ENCODE data around the gene SCMH1. TPM values are rescaled to one million over a fixed set of nuclear protein-coding genes. Genes with fewer than 3 reads are reported as not detected.
A peak's percentile ranks its signal among the peaks of the same experiment; 100 is the strongest.

Gene SCMH1
- polyA plus RNA-seq, 3 donors: 35.6 to 37.8 (median 36.6) TPM

DNA sequence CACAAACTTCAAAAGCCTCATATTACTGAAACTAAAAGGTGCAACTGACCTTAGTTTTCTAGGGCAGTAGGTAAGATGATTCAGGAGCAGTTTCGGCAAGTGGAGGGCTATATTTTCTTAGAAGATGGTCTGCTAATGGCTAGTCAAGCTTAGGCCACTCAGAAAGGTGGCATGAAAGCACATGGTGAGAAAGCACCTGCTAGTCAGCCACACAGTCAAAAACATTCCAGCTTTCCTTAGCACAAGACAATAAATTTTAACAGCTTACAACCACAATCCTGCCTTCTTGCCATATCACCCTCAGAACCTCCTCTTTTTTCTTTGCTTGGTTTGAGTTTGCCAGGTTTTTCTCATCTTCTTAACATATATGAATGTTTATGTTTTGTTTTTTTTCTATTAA, 139.5 kb downstream of the SCMH1 start:
- no peak for DNase-seq (ENCODE audit: low read depth in 3 of 3, low spot score in 2 of 3)

DNA sequence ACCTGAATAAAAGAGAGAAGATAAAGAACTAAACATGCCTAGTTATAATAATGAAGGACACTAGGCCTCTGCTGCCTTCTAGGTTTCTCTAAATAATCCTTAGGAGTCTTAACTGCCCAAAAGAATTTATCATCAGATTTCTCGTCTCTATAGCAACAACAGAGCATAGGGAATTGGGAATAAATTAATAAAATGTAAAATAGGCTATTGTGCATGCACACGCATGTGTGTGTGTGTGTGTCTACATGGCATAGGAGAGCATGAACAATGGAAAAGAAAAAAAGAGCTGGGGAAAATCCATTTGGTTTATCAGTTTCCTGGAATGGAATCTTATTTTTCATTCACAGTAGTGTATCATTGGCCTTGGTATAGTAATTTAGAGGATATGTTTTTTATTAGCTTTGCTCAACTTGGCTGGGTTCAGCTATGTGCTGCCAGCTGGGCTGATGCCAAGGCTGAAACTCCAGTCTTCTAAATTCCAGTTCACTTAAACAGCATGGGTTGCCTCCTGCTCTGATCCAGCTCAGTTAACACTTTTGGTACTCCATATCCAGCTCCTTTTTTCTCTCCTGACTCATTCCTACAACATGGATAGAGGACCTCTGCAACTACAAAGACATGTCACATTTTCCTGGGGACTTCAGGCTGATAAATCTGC, 140.0 kb downstream of the SCMH1 start:
- DNase-seq (ENCODE audit: low read depth in 3 of 3, low spot score in 2 of 3): peak in 1 of 3 donors; percentile 31

DNA sequence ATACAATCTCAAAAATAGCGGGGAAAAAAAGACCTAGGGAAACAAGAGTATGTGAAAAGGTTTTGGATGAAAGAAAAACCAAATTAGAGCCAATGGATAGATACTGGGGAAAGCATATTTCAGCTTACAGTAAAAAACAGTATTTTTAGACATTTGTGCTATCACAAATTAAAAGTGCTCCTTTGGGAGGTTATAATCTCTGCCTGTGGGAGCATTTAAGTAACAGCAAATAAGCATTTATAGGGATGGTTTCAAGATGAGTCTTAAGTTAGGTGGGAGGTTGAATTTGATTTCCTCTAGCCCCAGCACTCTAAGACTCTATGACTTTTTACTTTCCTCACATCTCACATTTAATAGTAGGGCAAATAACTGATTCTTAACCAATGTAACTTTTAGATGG, 141.0 kb downstream of the SCMH1 start:
- no peak for DNase-seq (ENCODE audit: low read depth in 3 of 3, low spot score in 2 of 3)

DNA sequence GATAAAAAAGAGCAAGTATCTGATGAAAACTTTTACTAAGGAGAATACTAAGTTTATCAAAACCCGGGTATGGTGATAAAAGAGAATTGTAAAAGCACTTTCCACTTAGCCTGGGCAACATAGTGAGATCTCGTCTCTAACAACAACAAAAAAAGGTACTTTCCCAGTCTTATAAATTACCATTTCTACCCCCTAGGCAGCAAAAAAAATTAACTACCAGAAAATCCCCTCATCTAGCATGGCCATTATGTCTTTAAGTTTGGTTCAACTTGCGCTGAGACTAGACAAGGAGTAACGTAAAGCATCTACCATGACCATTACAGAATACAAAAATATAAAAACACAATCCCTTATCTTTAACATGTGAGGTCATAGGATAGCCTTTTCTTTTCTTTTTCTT, 141.9 kb downstream of the SCMH1 start:
- DNase-seq (ENCODE audit: low read depth in 3 of 3, low spot score in 2 of 3): no peak

DNA sequence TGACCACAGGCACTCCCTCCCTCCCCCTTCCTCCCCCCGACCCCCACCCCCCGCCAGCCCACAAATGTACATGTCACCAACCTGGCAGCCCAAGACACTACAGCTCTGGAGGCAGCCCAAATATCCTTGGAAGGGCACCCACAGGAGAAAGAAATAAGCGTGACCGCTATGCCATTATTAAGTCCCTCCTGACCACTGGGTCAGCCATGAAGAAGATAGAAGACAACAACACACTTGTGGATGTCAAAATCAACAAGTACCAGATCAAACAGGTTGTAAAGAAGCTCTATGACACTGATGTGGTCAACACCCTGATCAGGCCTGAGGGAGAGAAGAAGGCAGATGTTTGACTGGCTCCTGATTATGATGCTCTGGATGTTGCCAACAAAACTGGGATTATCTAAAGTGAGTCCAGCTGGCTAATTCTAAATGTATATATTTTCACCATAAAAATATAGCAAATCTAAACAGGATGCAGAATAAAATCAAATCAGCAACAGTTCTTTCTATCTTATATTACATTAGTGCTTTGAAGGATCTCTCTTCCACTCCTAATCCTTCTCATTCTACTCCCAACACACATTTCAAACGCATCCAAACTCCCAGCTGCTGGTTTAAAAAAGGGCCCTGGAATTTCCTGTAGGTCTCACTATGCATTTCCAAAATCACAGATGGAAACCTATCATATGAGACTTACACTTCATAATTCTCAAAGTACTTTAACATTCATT, 143.2 kb downstream of the SCMH1 start:
- no peak for DNase-seq (ENCODE audit: low read depth in 3 of 3, low spot score in 2 of 3)

DNA sequence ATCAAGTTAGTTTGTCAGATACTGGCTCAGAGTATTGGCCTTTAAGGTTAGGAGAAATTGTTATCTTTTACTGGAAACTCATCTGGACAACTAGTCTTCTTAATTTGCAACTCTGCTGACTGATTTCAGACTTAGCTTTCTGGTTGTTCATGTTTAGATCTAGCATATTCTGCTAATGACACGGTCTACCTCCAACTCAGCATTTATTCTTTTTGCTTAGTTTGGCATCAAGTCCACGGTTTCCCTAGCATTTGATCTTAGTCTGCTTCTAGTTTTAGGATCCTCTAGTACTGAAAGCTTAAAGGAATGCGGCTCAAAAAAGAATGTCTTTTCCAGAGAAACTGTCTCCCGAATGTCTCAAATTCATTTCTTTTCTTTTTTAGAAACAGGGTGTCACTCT, 145.0 kb downstream of the SCMH1 start:
- DNase-seq (ENCODE audit: low read depth in 3 of 3, low spot score in 2 of 3): no peak

DNA sequence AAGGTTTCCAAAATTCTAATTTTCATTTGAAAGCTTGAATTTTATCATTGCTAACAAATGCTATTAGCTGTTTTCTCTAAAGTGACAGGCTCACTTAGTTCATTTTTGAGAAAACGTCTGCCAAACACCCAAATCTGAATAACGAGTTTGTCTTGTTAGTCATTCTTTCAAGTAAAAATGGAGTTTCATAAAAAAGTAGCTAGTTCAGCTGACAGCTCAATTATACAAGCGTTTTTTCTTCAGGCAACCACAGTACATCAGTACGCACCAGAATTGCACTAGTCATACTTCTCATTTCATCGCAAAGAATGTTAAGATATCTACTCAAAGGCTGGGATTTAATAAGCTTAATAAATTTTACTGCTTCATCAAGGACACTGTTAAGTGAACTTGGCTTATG, 148.3 kb downstream of the SCMH1 start:
- DNase-seq (ENCODE audit: low read depth in 3 of 3, low spot score in 2 of 3): no peak

DNA sequence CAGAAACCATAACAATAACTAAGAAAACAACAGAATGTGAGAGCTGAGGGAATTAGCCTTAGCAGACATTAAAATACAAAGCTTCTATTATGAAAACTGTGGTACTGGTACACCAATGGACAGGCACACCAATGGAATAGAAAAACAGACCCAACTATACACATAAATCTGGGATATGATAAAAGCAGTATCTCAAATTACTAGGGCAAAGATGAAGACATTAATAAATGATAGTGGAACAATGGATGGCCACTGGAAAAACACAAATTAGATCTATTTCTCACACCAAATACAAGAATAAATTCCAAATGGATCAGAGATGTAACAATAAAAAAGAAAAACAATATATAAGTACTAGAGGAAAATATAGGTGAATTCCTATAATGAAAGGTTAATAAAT, 155.2 kb downstream of the SCMH1 start:
- DNase-seq (ENCODE audit: low read depth in 3 of 3, low spot score in 2 of 3): no peak

DNA sequence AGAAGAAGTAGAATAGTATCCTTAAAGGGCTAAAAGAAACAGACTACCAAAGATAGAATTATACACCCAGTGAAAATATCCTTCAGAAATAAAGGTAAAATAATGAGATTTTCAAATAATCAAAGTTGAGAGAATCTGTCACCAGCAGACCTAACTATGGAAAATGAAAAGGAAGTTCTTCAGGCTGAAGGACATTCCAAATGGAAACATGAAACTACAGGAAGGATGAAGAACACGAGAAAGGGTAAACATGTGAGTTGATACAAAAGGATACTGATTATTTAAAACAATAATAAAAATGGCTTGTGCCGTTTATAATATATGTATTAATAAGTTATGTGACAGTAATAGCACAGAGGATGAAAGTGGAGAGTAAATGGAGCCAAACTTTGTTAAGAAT, 163.5 kb downstream of the SCMH1 start:
- no peak for DNase-seq (ENCODE audit: low read depth in 3 of 3, low spot score in 2 of 3)

DNA sequence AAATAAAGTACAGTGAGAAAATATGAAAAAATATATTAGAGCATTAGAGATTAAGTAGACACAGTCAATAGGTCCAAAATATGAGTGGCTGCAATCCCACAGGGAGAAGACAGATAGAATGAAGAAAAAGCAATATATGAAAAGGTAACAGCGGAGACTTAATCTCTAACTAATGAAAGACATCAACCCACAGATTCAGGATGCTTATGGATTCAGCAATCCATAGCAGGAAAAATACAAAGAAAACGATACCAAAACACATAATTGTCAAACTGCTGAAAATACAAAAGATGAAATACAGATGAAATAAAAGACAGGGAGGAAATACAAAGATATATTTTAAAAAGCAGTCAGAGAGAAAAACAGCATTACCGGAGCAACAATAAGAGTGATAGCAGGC, 163.9 kb downstream of the SCMH1 start:
- DNase-seq (ENCODE audit: low read depth in 3 of 3, low spot score in 2 of 3): no peak

DNA sequence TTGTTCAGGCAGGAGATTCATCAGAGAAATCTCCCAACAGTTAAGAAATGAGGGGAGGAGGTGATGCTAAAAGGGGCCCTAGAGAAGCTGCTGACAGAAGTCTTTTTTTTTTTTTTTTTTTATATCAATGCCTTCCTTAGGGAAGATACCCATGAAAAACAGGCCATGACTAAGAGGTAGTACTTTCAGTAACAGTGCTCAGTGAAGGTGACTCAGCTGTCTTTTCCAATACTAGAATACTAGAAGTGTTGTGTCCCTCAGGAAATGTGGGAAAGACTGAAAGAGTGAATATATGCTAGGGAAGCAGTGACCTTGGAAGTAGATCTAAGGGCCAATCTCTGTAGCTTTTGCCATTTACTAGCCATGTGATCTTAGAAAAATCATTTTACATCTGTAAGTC, 168.1 kb downstream of the SCMH1 start:
- no peak for DNase-seq (ENCODE audit: low read depth in 3 of 3, low spot score in 2 of 3)

DNA sequence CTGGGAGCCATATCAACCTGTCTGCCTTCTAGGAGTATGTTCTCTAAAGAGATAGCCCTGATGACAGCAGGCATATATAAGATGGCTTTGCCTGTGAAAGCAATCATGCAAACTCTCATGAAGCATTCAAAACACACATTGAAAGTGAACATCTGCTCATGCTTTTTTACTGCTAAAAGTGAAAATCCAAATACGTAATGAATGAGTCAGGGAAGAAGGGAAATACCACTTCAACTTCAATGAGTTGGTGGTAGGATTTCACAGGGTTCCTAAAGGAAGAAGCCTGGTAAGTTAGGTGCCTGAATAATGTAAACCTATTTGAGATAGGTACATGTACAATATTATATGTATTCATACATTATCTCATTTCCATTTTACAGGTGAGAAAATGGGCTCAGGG, 170.1 kb downstream of the SCMH1 start:
- DNase-seq (ENCODE audit: low read depth in 3 of 3, low spot score in 2 of 3): no peak

DNA sequence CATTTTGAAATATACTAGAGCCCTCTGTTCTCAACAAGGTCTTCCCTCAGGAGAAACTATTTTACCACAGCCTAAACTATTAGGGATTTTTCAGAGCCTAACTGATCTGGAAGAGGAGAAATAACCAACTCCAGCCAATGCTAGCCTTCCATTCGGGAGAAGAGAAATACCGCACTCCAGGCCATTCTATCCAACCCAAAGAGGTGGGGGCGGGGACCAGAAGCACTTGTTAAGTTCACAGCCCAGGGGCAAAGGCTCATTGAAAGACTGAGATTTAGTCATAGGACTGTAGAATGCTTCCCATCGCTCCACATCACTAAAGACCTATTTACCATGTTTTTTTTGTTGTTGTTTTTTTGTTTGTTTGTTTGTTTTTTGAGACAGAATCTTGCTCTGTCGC, 185.2 kb downstream of the SCMH1 start:
- no peak for DNase-seq (ENCODE audit: low read depth in 3 of 3, low spot score in 2 of 3)

DNA sequence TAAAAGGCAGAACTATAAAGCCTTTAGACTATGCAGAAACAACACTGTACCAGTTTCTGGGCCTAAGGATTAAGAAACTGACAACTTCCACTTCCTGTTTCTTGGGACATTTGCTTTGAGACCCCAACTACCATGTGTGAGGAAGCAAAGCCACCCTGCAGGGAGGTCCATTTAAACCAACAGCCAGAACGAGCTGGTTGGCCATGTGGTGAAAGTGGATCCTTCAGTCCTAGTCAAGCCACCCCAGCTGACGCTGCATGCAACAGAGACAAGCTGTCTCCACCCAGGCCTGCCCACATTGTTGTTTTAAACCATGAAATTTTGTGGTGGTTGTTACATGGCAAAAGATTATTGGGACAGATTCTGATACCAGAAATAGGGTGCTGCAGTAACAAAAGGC, 188.8 kb downstream of the SCMH1 start:
- no peak for DNase-seq (ENCODE audit: low read depth in 3 of 3, low spot score in 2 of 3)

DNA sequence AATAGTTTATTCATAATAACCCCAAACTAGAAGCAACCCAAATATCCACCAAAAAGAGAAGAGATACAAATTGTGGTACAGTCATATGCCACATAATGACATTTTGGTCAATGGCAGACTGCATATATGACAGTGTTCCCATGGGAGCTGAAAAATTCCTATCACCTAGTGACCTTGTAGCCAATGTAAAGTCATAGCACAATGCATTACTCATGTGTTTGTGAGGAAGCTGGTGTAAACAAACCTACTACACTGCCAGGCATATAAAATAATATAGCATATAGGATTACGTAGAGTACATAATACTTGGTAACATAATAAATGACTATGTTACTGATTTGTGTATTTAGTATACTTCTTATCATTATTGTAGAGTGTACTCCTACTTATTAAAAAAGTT, 191.1 kb downstream of the SCMH1 start:
- DNase-seq (ENCODE audit: low read depth in 3 of 3, low spot score in 2 of 3): no peak

DNA sequence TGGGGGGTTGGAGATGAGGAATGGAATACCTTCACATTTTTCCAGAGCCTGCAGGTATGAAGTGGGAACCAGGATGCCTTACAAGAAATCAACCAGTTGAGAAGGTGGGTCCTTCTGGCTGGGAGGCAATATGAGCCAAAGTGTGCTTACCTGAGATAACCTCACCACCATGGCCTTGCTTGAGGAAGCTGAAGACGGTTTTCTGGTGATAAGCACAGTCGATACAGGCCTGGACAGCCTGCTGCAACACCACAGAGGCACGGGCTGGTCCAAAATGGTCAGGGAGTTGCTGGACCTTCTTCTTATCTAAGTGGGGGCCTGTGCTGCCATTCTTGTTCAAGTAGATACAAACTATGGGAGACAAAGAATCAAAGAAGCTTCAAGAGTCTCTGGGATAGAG, 193.6 kb downstream of the SCMH1 start:
- no peak for DNase-seq (ENCODE audit: low read depth in 3 of 3, low spot score in 2 of 3)

DNA sequence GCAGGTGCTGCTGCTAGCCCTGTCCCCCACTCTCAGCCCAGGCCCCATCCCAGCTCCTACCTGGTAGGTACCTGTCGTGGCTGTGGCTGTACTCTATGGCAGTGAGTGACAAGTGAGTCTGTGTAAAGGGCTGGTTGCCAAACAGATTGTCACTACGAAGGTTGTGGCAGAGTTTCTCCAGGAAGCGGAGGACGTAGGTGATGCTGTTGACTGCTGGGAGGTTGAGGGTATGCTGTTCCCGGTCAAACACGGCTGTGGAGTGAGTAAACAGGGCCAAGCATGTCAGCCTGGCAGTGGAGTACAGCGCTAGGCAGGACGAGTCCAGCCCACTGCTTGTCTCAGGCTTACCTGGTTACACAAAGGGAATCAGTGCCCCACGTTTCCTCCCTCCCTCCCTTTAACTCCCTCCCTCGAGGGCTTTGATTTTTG, 195.7 kb downstream of the SCMH1 start:
- DNase-seq (ENCODE audit: low read depth in 3 of 3, low spot score in 2 of 3): no peak

DNA sequence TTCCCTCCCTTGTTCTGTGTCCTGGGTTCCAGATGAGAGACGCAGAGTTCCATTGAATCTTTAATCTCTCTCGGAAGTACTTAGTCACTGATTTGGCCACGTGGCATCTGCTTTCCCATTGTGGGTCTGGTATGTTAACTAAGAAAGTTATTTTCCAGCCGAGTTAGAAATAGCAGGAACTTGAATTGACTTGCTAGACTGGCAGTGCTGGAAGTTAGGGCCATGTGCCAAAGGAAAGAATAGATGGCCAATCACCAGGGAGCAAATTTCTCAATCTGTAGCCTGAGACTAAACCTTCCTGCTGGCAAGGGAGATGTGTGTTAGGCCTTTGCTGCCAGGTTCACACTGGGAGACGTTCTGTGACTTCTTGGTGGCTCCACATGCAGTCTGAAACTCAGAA, 196.4 kb downstream of the SCMH1 start:
- no peak for DNase-seq (ENCODE audit: low read depth in 3 of 3, low spot score in 2 of 3)

DNA sequence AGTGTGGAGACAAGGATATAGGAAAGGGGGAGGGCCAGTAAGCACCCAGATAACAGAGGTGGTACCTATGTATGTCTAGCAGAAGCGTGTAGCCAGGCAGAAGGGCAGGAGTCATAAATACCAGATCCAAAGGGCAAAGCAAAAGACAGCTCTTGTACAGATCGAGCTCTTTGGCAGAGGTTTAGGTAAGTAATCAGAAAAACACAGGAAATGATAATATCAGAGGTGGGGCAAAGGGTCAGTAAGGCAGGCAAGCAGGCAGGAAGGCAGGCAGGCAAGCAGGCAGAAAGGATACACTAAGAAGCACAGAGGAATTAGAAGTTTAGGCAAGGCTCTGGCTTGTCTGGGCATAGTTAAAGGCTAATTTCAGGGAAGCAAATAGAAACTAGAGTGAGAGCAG, 197.9 kb downstream of the SCMH1 start:
- no peak for DNase-seq (ENCODE audit: low read depth in 3 of 3, low spot score in 2 of 3)

DNA sequence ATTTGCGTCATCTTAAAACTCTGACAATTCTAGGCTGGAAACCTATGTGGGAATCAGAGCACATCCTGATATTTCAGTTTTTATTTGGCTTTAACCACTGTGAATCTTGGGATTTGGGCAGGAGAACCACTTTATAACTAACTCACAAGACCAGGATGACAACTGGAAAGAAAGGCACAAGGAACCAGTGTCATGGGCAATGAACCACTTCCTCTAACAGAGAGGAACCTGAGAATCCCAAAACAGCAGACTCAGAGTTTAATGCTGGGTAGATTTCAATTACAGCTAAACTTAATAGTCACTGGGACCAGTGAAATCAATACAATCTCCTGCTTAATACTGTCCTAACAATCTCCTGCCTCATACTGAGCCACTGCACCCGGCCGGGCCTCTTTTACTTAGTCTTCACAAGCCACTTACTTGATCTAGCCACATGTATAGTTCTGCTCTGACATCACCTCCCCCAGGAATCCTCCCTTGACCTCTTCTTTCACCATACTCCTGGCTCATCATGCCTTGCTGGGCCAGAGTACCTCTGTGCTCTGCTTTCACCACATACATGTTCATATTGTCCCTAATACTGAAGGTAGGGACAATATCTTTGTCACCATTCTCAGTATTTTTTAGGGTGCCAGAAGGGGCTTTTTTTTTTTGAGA, 200.4 kb downstream of the SCMH1 start:
- no peak for DNase-seq (ENCODE audit: low read depth in 3 of 3, low spot score in 2 of 3)

DNA sequence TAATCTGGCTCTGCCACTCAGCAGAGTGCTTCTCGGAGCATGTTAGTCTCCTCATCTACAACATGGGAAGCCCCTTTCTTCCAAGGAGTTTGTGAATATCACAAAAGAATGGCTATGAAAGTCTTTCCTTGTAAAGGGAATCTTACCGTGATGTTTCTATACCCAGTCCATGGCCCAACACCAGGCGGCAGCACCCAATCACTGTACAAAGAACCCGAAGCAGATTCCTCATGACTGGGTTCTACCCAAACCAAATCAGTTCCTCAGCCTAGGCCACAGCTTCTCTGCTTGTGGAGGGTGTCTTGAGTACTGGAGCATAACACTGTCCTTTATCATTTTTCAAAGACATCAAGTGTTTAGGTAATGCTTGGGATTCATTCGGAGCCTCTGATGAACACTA, 204.0 kb downstream of the SCMH1 start:
- no peak for DNase-seq (ENCODE audit: low read depth in 3 of 3, low spot score in 2 of 3)
